Neural progenitor cell (in vitro differentiated cells): Measurements from ENCODE around the gene RETSAT.

Experiments used
- CTCF ChIP-seq: fragments of 200-600 bp; sonication (generic); IDR thresholded peaks from 2 replicates; pipeline ENCODE4 v1.5.1; 2017; ENCODE audit warnings: antibody characterized with exemption, mild to moderate bottlenecking
- EZH2 ChIP-seq: fragments of 200-600 bp; sonication (generic); IDR thresholded peaks from 2 replicates; pipeline ENCODE4 v1.6.1; 2017; ENCODE audit warnings: antibody characterized with exemption, mild to moderate bottlenecking, moderate library complexity

- TF ChIP-seq CTCF = peak; percentile 17
- TF ChIP-seq EZH2 = no peak
Observed at GRCh38 chr2:85327822-85328617, 26.3 kb downstream of the RETSAT start, which contains the start of gene TGOLN2.
